Ramos (cell line): ENCODE measurements around the gene ABCA7.

Experiments used
- in situ Hi-C: fragments of 300-500 bp; cut with MboI; formaldehyde crosslinking; loops from one replicate; pipeline ENCODE4 v1.14.3; 2022; ENCODE audit warnings: low sequenced_read_pairs; ENCODE audit not compliant: unreplicated experiment

The ABCA7 gene

DNA sequence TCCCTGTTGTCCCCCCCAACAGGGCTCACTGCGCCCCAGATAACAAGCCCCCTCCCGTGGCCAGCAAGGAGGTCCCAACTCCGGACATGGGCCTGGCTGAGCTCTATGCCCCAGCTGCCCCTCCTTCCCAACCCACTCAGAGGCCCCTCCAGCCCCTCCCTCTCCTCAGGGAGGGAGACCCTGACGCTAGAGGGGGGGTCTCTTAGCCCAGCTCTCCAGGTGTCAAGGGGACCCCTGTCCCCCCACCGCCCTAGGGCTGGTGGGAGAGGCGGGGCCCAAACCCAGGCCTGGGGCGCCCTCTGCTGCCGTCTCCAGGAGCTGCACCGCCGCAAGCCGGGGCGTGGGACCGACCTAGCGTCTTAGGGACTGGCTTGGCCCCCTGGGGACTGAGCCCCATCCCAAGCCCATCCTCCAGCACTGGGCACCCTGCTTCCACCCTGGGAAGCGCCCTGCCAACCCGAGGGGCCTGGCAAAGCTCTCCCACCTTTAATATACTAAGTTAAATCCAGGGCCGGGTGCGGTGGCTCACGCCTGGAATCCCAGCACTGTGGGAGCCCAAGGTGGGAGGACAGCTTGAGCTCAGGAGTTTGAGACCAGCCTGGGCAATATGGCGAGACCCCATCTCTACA, 38.3 kb upstream of the ABCA7 start:
- in situ Hi-C loops, result no loop called here

DNA sequence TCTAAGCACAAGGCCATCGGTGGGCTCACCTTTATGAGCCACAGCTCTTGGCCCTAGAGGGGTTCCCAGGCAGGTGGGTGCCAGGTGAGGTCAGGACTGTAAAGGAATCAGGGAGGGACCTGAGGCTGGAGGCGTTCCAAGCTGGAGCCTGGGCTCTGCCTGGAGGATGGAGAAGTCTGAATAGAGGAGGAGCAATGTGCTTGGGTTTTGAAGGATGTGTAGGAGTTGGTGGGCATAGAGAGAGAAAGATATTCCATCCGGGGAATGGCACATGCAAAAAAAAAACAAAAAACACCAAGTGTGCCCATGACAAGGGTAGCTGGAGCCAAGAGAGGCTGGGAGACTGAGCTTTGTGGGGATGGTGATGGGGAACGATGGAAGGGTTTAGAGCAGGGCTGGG, 37.3 kb upstream of the ABCA7 start:
- in situ Hi-C loops, result no loop called here

DNA sequence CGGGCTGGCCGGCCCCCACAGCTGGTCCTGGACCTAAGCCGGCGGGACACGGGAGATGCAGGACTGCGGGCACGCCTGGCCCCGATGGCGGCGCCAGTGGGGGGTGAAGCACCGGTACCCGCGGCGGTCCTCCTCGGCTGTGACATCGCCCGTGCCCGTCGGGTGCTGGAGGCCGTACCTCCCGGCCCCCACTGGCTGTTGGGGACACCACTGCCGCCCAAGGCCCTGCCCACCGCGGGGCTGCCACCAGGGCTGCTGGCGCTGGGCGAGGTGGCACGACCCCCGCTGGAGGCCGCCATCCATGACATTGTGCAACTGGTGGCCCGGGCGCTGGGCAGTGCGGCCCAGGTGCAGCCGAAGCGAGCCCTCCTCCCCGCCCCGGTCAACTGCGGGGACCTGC, 36.6 kb upstream of the ABCA7 start:
- in situ Hi-C loops, result no loop called here

DNA sequence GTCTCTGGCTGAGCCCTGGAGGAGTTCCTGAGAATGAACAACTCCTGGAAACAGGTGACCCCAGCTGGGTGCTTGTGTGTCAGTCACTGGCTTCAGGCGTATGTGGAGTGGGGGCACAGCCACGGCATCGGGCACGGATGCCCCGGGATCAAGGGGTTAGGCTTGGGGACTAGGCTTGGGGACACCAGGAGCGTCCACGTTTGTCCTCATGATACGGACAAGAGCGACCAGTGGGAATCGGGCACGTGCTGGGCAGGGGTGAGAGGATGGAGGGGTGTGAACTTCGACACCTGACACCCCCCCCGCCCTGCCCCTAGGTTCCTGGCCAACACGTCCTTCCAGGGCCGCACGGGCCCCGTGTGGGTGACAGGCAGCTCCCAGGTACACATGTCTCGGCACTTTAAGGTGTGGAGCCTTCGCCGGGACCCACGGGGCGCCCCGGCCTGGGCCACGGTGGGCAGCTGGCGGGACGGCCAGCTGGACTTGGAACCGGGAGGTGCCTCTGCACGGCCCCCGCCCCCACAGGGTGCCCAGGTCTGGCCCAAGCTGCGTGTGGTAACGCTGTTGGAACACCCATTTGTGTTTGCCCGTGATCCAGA, 35.6 kb upstream of the ABCA7 start:
- in situ Hi-C loops, result no loop called here

DNA sequence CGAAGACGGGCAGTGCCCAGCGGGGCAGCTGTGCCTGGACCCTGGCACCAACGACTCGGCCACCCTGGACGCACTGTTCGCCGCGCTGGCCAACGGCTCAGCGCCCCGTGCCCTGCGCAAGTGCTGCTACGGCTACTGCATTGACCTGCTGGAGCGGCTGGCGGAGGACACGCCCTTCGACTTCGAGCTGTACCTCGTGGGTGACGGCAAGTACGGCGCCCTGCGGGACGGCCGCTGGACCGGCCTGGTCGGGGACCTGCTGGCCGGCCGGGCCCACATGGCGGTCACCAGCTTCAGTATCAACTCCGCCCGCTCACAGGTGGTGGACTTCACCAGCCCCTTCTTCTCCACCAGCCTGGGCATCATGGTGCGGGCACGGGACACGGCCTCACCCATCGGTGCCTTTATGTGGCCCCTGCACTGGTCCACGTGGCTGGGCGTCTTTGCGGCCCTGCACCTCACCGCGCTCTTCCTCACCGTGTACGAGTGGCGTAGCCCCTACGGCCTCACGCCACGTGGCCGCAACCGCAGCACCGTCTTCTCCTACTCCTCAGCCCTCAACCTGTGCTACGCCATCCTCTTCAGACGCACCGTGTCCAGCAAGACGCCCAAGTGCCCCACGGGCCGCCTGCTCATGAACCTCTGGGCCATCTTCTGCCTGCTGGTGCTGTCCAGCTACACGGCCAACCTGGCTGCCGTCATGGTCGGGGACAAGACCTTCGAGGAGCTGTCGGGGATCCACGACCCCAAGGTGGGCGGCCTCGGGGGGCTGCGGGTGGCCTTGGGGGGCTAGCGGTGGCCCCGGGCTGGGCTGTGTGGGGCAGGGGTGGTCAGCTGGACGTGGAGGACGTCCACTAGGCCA, 34.9 kb upstream of the ABCA7 start:
- in situ Hi-C loops, result no loop called here

DNA sequence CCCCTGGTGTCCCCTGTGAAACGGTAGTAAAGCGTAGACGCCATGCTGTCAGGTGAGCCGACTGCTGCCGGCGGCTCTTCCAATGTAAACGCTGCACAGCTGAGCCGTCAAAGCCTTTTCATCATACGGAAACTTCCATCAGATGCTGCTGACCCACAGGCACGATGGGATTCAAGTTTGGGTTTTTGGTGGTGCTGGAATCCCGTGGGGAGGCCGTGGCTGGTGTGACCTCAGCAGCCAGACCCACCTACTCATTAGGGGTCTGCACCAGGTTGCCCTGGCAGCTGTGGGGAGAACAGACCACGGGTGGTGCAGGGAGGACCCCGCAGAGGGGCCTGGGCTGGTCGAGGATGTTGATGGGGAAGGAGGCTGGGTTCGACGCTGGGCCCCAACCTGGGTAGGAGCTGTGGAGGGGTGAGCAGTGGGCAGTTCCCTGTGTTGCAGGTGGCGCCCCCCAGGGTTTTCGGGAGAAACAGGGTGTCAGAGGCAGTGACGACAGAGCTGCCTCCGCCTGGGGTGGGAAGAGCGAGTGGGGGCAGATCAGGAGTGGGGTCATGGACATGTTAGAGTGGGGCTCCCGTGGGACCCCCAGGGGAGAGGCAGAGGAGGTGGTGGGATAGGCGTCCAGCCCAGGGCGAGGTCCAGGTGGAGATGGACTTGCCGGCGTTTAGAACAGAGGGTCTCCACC, 33.1 kb upstream of the ABCA7 start:
- in situ Hi-C loops, result no loop called here

DNA sequence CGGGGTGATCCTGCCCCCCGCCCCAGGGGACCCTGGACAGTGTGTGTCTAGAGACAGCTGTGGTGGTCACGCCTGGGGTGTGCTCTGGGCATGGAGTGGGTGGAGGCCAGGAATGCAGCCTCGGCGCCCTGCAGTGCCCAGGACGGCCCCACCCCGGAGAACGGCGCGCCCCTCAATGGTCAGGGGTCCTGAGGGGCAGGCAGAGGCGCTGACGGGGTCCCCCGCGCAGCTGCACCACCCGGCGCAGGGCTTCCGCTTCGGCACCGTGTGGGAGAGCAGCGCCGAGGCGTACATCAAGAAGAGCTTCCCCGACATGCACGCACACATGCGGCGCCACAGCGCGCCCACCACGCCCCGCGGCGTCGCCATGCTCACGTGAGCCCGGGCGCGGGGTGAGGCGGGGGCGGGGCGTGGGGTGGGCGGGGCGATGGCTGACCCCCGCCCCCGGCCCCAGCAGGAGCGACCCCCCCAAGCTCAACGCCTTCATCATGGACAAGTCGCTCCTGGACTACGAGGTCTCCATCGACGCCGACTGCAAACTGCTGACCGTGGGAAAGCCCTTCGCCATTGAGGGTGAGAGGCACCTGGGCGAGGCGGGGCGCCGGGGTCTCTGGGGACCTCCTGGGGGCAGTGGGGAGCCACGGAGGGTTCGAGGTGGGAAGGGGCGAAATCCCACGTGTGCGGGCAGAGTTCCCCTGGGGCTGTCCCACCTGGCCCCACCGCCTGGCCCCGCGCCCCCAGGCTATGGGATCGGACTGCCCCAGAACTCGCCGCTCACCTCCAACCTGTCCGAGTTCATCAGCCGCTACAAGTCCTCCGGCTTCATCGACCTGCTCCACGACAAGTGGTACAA, 32.3 kb upstream of the ABCA7 start:
- in situ Hi-C loops, result no loop called here

DNA sequence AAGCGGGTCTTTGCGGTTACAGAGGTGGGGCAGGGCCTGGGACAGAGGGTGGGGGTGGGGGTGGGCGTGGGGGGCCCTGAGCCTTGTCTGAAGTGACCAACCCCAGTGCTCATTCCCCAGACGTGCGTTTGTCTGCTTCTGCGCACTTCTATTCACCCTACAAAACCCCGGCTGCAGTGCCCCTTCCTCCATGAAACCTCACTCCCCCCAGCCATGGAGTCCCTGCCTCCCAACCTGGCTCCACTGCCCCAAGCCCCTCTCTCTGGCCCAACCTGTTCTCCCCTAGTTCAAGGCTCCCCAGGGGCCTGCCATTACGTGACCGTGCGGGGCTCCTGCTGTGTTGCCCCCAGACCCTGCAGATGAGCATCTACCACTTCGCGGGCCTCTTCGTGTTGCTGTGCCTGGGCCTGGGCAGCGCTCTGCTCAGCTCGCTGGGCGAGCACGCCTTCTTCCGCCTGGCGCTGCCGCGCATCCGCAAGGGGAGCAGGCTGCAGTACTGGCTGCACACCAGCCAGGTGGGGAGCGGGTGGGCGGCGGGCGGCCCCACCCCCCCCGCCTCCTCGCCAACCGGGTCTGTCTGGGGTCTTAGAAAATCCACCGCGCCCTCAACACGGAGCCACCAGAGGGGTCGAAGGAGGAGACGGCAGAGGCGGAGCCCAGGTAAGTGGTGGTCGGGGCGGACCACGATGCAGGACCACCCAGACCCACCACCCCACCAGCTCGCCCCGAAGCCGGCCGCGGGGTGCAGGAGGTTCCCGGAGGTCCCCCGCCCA, 31.5 kb upstream of the ABCA7 start:
- in situ Hi-C loops, result no loop called here

DNA sequence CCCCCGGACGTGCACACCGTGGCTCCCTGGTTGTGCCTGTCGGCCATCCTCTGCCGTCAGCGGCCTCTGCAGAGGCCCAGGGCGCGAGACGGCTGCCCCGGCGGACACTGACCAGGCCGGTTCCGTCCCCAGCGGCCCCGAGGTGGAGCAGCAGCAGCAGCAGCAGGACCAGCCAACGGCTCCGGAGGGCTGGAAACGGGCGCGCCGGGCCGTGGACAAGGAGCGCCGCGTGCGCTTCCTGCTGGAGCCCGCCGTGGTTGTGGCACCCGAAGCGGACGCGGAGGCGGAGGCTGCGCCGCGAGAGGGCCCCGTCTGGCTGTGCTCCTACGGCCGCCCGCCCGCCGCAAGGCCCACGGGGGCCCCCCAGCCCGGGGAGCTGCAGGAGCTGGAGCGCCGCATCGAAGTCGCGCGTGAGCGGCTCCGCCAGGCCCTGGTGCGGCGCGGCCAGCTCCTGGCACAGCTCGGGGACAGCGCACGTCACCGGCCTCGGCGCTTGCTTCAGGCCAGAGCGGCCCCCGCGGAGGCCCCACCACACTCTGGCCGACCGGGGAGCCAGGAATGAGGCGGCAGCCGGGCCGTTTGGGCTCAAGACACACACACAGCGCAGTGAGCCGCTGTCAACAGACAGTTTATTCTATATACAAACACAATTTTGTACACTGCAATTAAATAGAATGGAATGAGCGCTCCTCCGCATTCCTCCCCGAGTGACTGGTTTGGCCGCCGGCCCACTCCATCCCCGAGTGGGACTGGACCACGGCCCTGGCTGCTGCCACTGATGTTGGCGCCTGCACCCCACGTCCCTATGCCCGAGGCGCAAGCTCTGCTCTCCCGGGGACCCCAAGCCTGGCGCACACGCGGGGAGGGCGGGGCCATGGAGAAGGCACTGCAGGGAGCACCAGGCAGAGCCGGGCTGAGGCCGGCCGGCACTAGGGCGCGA, 30.6 kb upstream of the ABCA7 start:
- in situ Hi-C loops, result no loop called here

DNA sequence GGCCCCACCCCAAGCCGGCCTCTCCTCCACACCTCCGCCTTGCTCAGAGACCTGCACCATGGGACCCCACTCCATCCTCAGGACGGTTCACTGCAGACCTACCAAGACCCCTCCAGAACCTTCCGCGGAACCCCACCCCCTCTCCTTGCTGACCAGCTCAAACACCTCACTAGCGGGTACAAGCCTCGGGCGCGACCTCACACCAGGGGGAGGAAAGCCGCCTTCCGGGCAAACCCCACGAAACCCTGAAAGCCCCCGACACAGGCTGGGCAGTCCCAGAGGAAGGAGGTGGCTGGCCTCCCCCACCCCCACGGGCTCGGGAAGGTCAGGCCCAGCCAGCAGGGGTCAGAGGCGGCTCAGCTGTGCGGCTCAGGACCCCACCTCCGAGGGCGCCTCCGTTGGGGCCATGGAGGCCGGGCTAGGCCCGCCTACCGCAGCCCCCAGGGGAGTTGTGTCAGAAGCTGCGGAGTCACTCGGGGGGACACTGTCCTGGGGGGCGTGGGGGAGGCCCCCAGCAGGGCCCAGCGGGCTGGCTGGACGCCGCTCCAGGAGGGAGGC, 29.8 kb upstream of the ABCA7 start:
- in situ Hi-C loops, result no loop called here

DNA sequence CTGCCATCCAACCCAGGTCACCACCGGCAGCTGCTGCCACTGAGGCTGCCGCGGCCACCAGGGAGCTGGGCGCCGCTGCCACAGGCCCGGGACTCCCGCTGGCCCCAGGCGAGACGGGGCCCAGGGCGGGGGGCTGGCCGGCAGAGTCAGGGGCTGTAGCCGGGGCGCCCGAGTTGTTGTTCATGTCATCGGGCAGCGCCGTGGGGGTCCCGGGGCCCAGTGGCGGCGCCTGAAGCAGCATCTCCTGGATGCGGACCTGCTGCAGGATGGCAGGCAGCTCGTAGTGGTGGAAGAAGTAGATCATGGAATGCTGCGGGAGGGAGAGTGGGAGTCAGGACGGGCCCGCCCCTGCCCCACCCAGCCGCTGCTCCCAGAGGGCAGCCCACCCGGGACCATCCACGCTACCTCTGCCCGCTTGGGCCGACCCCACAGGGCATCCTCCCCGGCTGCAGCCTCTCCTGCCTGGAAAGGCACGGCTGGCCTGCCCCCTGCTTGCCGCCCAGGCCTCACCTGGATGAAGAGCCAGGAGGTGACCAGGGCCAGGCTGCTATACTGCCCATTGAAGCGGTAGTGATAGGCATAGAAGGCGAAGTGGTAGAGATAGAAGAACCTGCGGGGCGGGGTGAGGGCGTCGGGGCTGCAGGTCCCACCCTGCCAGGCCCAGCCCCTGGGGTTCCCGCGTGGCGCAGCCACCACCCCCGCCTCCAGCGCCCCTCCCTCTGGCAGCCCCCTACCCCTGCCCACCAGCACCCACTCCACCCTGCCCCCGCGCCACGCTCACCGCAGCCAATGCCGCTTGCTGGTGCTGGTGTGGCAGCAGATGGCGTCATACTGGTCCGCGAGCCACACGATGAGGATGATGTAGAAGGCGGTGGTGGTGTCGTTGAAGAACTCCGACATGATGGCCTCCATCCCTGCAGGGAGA, 29.1 kb upstream of the ABCA7 start:
- in situ Hi-C loops, result no loop called here

DNA sequence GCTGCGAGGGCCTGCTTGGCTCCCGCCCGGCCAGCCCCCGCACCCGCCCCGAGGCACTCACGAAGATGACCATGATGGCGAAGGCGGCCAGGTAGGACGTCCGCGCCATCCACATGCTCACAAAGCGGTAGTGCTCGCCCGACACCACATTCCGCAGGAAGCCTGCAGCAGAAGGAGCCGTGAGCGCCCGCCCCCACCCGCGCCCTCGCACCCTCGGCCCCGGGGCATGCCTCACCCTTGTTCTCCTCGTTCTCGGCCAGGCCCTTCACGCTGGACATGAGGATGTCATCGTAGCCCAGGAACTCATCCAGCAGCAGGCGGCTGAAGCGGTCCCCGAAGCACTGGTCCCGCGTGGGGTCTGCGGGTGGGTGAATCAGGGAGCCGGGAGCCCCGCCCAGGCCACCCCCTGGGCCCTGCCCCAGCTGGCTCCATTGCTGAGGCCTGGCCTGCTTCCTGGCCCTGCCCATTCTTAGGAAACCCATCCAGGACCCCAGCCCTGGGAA, 28.0 kb upstream of the ABCA7 start:
- in situ Hi-C loops, result no loop called here

DNA sequence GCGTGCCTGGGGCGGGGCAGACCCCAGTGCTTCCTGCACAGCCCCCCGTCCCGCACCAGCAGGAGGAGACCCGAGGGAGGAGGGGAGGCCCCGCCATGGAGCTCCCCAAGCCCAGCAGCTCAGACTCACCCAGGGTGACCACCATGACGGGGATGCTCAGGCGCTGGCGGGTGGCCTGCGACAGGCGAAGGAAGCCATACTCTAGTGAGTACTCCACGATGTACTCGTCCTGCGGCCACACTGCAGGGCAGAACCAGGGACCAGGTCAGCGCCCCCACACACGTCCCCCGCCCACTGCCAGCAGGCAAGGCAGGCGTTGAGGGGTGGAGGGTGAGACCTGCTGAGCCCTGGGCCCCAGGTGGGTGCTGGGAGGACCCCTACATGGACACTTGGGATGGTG, 27.6 kb upstream of the ABCA7 start:
- in situ Hi-C loops, result no loop called here

DNA sequence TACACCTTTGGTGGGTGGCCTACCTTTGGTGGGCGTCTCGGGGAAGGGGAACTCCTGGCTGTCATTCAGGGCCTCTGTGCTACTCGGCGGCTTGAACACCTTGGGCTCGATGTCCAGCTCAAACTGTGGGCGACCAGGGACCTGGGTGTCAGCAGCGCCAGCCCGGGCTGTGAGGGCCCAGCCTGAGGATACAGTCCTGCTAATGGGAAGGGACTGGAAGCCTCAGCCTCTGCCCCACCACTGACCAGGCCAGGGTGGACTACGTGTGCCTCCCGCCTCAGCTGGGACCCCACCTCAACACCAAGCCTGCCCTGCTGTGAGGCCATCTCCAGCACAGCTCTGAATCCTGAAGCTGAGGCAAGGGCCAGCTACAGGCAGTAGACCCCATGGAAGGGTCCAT, 26.7 kb upstream of the ABCA7 start:
- in situ Hi-C loops, result no loop called here

DNA sequence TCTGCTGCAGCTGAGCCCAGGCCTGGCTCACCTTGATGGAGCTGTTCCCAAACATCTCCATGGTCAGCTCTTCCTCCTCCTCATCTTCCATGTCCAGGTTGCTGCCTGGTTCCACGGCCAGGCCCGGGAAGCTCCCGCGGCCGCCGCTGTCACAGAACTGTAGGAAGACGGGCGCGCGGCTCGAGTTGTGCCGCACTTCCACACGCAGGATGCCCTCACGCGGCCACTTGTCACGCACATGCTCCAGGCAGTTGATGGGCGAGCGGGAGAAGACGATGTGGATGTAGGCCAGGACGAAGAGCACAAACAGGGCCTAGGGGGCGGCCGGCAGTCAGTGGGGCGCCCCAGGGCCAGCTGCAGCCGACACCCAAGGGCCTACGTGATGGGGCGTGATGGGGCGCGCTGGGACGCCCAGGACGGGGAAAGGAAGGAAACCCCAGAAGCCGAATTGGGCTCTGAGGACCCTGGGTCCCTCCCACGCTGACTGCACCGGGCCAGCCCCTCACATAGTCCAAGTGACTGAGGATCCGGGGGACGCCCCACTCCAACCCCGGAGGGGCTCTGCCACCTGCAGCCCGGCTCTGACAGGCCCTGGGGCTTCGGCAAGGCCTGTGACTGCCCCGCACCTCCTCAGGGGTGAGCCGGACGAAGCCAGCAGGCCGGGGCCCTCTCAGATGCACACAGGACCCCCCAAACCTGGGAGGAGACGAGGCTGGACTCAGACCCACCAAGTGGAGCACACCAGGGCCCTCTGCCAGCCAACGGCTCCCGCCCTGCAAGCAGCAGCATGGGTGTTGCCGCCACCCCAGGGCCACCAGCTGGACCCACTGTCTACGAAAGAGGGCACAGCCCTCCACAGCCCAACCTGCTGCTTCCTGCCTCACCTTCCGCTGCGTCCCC, 25.5 kb upstream of the ABCA7 start:
- in situ Hi-C loops, result no loop called here
